ES-I3 (cell line): ENCODE data around the gene TRIM17.

Experiments
- H3K36me3 ChIP-seq: 2 replicates; pipeline ENCODE4 v1.6.1; 2013; ENCODE audit warnings: mild to moderate bottlenecking, low read length, control low read depth, moderate library complexity; ENCODE audit not compliant: insufficient read depth
- H3K4me1 ChIP-seq: 2 replicates; pipeline ENCODE4 v1.6.1; 2013; ENCODE audit warnings: mild to moderate bottlenecking, control low read depth, low read length; ENCODE audit not compliant: insufficient read depth
- H3K9ac ChIP-seq: 2 replicates; pipeline ENCODE4 v1.6.1; 2013; ENCODE audit warnings: low read depth, mild to moderate bottlenecking, low read length, moderate library complexity
- H3K9me3 ChIP-seq: 2 replicates; pipeline ENCODE4 v1.6.1; 2013; ENCODE audit warnings: mild to moderate bottlenecking, low read length, moderate library complexity; ENCODE audit not compliant: control insufficient read depth, insufficient read depth

Gene TRIM17

DNA sequence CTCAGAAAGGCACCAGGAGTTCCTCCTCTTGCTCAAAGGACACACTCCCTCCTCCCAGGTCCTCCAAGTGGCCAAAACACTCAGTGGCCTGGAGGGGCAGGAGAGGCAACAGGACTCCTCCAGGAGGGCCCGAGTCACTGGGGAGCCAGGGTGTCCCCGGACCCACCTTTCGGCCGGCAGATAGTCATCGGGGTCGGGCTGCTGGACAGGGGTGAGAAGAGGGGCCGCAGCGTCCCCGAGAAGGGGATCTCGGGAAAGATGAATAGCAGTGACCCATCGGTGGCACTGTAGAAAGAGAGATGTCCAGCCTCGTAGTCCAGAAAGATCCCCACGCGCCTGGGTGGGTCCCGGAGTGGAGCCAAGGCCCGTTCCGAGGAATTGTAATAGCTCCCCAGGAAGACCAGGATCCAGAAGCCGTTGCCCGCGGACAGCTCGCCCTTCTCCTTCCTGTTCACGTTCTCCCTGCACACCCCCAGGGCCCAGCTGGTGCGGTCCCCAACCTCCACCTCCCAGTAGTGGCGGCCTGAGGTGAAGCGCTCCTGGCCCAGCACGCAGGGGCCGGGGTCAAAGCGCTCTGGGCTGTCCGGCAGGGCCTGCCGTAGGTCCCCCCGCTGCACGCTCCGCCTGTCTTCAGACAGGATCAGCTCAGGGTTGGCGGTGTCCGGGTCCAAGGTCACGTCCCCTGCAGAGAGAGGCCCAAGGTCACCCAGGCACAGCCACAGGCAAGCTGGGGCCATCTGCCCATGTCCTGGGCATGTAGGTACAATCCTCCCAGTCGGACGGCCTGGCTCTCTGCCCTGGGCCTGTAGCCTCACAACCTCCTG lies 21.9 kb downstream of the TRIM17 start:
- H3K36me3 ChIP-seq, result peaks cover 11% of the 10 kb centered on the region

DNA sequence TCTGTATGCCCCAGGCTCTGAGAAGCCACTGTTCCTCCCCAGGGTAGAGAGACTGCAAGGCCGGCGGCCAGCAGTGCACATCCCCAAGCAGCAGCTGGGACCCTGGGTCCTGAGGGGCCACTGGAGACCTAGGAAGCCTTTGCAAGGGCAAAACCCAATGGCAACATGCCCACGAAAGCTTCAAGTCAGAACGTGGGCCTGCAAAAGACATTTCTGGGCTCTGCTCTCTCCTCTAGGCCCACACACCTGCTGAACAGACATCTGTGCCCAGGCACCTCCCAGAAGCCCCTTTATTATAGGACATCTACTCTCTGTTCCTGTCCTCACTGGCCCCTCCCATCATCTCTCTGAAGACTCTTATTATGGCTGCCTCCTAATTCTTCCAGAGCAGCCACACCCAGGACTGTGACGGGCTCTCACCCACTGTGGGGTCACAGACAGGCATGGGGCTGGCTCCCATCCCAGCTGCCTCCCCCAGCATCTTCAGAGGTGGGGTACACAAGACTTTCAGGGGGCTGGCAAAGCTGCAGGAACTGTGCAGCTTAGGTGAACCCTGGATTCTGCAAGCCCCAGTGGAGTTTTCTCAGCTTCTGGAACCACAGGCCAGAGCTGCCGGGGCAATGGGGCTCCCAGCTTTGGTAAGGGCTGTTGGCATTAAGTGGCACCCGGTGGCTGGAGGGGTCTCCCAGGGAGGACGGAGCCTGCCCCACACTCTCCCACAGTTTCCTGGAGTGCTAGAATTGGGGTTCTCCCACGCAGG lies 22.7 kb downstream of the TRIM17 start:
- Histone ChIP-seq H3K9me3 (no peaks in the 10 kb centered on the region), H3K36me3 (peaks cover 9% of the 10 kb centered on the region; the same call in 1 of the 2 replicates), H3K4me1 (no peaks in the 10 kb centered on the region), H3K9ac (no peak overlapping the region)

More for the DNA sequence above, 21.9 kb downstream of the TRIM17 start:
- Histone ChIP-seq H3K9me3 (no peaks in the 10 kb centered on the region), H3K4me1 (no peaks in the 10 kb centered on the region), H3K9ac (no peak overlapping the region)

DNA sequence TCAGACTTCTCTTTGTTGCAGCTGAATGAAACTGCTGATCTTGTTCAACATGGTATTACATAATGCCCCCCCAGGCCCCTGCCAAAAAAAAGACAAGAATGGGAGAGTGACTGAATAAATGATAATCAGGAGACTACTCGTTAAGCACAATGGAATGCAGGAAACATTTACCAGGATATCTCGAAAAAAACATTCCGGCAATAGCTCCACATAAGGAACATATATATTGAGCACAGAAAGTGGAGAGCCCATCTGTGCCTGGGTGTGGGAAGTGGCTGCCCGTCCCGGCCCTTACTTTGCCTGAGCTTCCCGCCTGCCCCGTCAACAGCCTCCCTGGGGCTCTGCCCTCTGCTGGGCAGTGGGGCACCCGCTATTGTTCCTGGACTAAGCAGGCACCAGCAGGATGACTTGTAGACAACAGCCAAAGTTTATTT lies 23.4 kb downstream of the TRIM17 start:
- H3K36me3 ChIP-seq, result peaks cover 8% of the 10 kb centered on the region; the same call in 1 of the 2 replicates

DNA sequence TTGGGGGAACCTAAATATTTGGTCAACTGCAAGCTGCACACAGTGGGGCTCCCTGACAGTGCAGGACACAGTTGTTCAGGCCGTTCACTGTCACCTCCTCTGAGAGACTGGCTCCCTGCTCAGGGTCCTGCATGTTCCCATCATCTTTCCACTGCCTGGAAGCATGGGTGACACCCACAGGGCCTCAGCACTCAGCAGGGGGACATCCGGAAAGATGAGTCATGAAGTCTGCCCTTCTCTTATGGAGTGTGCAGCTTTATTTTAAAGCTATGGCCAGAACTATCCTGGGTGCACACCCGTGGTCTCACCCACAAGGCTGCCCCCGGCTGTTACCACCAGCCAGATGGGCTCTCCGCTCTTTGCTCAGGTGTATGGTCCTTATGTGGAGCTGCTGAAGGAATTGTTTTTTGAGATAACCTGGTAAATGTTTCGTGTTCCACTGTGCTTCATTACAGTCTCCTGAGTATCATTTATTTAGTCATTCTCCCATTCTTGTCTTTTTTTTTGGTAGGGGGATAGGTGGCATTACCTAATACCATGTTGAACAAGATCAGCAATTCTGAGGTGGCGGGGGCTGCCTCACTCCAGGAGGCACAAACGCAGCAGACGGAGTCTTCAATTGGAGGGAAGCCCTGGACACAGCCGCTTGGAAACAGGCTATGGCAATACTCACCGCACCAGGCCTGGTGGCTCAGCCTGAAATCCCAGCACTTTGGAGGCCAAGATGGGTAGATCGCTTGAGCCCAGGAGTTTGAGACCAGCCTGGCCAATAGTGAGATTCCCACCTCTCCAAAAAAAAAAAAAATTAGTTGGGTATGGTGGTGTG lies 24.3 kb downstream of the TRIM17 start:
- Histone ChIP-seq H3K9me3 (no peaks in the 10 kb centered on the region), H3K36me3 (peaks cover 5% of the 10 kb centered on the region; the same call in 1 of the 2 replicates), H3K9ac (no peak overlapping the region), H3K4me1 (no peaks in the 10 kb centered on the region)

More for the DNA sequence above, 23.4 kb downstream of the TRIM17 start:
- no peaks in the 10 kb centered on the region for H3K4me1 ChIP-seq
- H3K9me3 ChIP-seq, result no peaks in the 10 kb centered on the region
- H3K9ac ChIP-seq, result no peak overlapping the region

DNA sequence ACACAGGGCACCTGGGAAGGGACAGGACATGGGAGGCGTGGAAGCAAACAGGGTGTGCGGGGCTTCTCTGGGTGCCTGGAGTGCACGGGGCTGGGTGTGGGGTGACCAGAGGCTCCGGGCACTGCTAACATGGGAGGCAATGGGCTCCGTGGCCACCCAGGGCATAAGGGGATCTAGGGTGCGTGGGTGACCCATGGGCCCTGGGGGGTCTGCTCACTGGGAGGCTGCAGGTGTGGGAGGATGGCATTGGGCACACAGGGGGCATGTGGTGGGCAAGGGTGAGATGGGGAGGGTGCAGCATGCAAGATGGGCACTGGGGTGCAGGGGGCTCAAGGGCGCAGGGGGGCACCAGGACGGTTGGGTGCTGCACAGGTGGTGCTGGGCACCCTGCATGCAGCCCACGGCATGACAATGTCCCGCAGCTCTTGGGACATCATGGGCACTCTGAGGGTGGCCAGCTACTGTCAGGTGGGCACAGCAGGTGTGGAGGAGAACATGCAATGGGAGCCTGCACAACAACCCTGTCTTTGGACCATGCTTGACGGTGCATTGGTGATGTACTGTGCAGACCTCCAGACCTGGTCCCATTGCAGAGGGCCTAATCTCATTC lies 25.1 kb downstream of the TRIM17 start:
- H3K4me1 ChIP-seq, result no peaks in the 10 kb centered on the region
- H3K9me3 ChIP-seq, result no peaks in the 10 kb centered on the region
- H3K9ac ChIP-seq, result no peak overlapping the region
- peaks cover 5% of the 10 kb centered on the region; the same call in 1 of the 2 replicates for H3K36me3 ChIP-seq

DNA sequence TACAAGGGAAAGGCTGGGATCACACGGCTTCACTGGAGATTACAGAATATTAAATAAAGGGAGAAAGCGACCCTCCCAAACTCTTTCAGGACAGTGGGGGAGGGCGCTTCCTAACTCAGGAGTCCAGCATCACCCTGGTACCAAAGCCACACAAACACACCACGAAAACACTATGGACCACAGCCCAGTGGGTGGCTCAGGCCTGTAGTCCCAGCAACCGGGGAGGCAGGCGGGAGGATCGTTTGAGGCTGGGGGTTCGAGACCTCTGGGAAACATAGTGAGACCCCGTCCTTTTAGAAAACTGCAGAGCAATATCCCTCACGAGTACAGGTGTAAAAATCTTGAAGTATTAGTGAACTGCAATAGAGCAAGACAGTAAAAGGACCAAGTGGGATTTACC lies 26.0 kb downstream of the TRIM17 start:
- no peaks in the 10 kb centered on the region for H3K4me1 ChIP-seq
- H3K36me3 ChIP-seq, result no peaks in the 10 kb centered on the region
- H3K9ac ChIP-seq, result no peak overlapping the region
- no peaks in the 10 kb centered on the region for H3K9me3 ChIP-seq

DNA sequence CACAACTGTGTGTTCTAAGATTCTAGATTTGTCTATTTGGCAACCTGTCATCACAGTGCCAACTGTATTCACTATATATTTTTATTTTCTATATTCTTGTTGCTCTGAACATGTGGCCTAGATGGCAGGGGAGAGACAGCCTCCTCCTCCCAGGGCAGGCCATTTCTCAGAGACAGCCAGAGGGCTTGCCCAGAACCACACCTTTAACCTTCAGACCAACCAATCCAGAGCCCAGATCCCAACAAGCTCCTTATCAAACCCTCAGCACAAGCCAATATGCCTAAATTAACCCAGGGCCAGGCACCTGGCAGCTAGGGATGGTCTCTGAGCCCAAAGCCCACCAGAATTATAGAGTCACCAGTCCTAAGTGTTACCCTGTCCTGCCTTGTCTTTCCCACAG lies 29.3 kb downstream of the TRIM17 start:
- H3K9me3 ChIP-seq, result no peaks in the 10 kb centered on the region
- no peaks in the 10 kb centered on the region for H3K4me1 ChIP-seq
- H3K36me3 ChIP-seq, result no peaks in the 10 kb centered on the region
- H3K9ac ChIP-seq, result no peak overlapping the region

DNA sequence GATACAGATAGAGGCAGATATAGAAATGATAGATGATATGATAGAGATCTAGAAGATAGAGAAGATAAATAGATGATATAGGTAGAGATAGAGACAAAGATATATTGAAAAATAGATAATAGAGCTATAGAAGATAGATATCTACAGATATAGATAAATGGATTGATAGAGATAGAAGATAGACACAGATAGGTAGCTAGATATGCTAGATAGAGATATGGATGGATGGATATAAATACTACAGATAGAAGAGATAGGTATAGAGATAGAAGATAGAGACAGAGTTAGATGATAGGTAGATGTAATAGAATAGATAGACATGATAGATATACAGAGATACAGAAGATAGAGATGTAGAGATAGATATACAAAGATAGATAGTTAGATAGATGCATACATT lies 31.4 kb downstream of the TRIM17 start:
- Histone ChIP-seq H3K4me1 (no peaks in the 10 kb centered on the region), H3K36me3 (no peaks in the 10 kb centered on the region), H3K9ac (no peak overlapping the region), H3K9me3 (no peaks in the 10 kb centered on the region)

DNA sequence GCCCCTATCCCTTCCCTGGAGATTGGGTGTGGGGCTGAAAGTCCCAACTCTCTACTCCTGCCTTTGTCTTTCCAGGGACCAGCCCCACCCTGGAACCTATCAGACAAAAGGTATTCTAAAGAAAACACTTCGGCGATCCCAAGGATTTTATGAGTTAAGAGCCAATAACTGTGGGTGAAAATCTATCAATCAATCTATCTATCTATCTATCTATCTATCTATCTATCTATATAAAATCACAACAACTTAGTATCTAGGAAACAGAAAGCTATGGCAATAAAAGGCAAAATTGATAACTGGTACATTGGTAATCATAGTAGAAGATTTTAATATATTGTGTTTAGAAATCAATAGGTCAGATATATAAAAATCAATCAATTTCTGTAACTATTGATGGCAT lies 32.9 kb downstream of the TRIM17 start:
- H3K36me3 ChIP-seq, result no peaks in the 10 kb centered on the region
- no peaks in the 10 kb centered on the region for H3K4me1 ChIP-seq
- no peaks in the 10 kb centered on the region for H3K9me3 ChIP-seq
- no peak overlapping the region for H3K9ac ChIP-seq

DNA sequence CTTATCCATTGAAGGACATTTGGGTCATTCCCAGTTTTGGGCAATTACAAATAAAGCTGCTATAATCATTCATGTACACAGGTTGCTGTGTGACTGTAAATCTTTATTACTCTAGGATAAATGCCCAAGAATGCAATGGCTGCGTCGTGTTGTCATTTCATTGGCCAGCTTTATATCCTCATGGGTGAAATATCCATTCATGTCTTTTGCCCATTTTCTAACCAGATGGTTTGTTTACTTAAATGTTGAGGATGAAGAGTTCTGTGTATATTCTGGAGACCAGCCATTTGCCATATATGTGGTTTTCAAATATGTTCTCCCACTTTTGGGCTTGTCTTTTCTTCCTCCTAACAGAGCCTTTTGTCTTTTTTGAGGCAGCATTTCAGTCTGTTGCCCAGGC lies 35.3 kb downstream of the TRIM17 start:
- H3K36me3 ChIP-seq, result no peaks in the 10 kb centered on the region
- H3K9ac ChIP-seq, result no peak overlapping the region
- H3K4me1 ChIP-seq, result no peaks in the 10 kb centered on the region
- H3K9me3 ChIP-seq, result no peaks in the 10 kb centered on the region

DNA sequence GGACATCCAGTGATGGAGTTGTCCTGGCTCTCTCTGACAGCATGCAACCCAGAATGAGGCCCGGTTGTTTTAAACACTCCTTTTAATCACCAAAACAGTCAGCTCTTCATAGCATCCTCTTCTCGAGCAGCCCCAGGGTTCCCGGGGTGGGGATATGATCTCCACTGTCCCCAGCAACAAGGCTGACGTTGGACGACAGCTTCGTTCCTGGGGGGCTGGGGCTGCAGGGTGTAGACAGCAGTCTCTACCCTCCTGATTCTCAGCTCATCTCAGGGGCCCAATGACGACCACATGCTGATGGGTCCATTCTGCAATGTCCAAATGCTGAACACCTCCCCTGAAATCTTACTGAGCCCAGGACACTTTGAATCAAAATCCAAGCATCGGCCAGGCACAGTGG lies 37.0 kb downstream of the TRIM17 start:
- Histone ChIP-seq H3K36me3 (no peaks in the 10 kb centered on the region), H3K9me3 (no peaks in the 10 kb centered on the region)

DNA sequence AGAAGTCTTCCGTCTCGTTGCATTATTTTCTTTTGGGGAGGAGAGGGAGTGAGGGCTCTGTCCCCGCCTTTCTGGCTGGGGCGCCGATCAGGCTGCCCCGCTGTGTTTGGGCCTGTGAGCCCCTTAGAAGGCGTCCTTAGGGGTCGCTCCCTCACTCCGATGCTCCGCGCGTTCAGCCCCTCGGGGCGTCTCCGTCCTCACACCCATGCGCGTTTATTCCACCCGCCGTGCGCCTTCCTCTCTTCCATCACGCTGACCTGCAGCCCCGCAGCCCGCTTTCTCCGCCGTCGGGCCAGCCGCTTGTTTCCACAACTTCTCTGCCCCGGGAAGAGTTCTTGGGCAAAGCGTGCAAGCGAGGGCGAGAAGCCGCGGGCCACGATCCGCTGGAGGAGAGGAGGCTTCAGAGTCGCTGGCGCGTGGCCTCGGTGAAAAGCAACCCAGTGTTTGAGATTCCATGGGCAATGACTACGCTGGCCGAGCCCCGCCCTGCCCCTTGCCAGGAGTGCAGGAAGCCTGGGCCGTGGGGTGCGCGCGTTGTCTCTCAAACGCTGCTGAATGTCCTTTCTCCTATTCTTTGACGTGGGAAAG lies 37.7 kb downstream of the TRIM17 start:
- Histone ChIP-seq H3K4me1 (no peaks in the 10 kb centered on the region), H3K9ac (peak overlapping the region; percentile 81), H3K36me3 (no peaks in the 10 kb centered on the region), H3K9me3 (no peaks in the 10 kb centered on the region)

More for the DNA sequence above, 37.0 kb downstream of the TRIM17 start:
- Histone ChIP-seq H3K9ac (peak overlapping the region; percentile 81; the same call in 1 of the 2 replicates), H3K4me1 (no peaks in the 10 kb centered on the region)

DNA sequence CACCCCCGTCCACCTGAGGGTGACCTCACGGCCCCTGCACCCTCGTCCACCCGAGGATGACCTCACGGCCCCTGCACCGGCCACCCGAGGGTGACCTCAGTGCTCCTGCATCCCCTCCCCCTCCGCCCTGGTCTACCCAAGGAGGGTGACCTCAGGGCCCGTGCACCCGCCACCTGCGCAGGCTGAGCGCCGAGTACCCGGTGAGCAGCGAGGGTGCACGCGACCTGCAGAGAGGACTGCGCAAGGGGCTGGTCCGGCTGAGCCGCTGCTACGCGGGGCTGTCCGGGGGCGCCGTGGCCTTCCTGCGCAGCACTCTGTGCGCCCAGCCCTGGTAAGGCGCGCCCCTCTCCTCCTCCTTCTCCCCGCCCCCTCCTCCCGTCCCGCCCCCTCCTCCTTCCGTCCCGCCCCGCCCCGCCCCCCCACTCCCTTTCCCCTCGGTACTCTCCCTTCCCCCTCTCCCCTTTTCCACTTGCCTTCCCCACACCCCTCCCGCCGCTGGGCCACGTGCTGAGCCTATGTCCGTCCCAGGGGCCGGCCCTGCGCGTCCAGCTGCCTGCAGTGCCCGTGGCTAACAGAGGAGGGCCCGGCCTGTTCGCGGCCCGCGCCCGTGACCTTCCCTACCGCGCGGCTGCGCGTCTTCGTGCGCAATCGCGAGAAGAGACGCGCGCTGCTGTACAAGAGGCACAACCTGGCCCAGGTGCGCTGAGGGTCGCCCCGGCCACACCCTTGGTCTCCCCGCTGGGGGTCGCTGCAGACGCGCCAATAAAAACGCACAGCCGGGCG lies 38.4 kb downstream of the TRIM17 start:
- peak overlapping the region; percentile 81 for H3K9ac ChIP-seq
- no peaks in the 10 kb centered on the region for H3K9me3 ChIP-seq
- H3K4me1 ChIP-seq, result no peaks in the 10 kb centered on the region
- H3K36me3 ChIP-seq, result no peaks in the 10 kb centered on the region
